ENCODE results near the gene FOXG1. TPM values are rescaled to one million over a fixed set of nuclear protein-coding genes. Genes with fewer than 3 reads are reported as not detected.

The FOXG1 gene
- not detected for total RNA-seq
- not detected for polyA plus RNA-seq

- H3K9me3 Mint-ChIP-seq: peaks cover 0 to 23% (median 0%) of the 10 kb centered on the region in 7 donors
- H3K9me3 ChIP-seq (ENCODE audit: control insufficient read depth in 2 of 2, low read length in 2 of 2): peaks cover 0 to 2% of the 10 kb centered on the region in 2 experiments
- DNase-seq (no peak), ATAC-seq (ENCODE audit: low read depth in 2 of 2) (no peak)
- H3K4me3 ChIP-seq (ENCODE audit: low read depth, low read length): no peak within 1 kb of the TSS
- H3K36me3 ChIP-seq (ENCODE audit: control insufficient read depth, insufficient read depth, low read length): no peaks in the 10 kb centered on the region
- H3K27ac ChIP-seq (ENCODE audit: insufficient read depth, low read length, poor library complexity, severe bottlenecking): no peak within 1 kb of the TSS
- no peak within 1 kb of the TSS for H3K27ac Mint-ChIP-seq
- H3K27me3 Mint-ChIP-seq: peaks cover 61% of the 10 kb centered on the region
- H3K36me3 Mint-ChIP-seq: no peaks in the 10 kb centered on the region
- H3K27me3 ChIP-seq (ENCODE audit: control insufficient read depth, insufficient read depth, low read length): peaks cover 5% of the 10 kb centered on the region
- H3K4me1 ChIP-seq (ENCODE audit: control insufficient read depth, insufficient read depth, low read length, poor library complexity, severe bottlenecking): peaks cover 5% of the 10 kb centered on the region
- peak within 1 kb of the TSS in 2 of 4 donors; percentile 59 to 65 for H3K4me3 Mint-ChIP-seq
- H3K4me1 Mint-ChIP-seq: peaks cover 0 to 16% (median 3%) of the 10 kb centered on the region in 4 donors
Observed at GRCh38 chr14:28766469-28766955, at the start of gene FOXG1. Gene FOXG1, plus strand, starts transcription at chr14:28766787. Its CDS starts 493 bp downstream, at chr14:28767280.

GRCh38 chr14:28719130-28719529 is 47.5 kb upstream of the FOXG1 start:
- Histone ChIP-seq H3K4me3 (ENCODE audit: low read depth, low read length) (no peak overlapping the region), H3K4me1 (ENCODE audit: control insufficient read depth, insufficient read depth, low read length, poor library complexity, severe bottlenecking) (no peaks in the 10 kb centered on the region), H3K27me3 (ENCODE audit: control insufficient read depth, insufficient read depth, low read length) (no peaks in the 10 kb centered on the region), H3K9me3 (ENCODE audit: control insufficient read depth in 2 of 2, low read length in 2 of 2) (peaks cover 0 to 2% of the 10 kb centered on the region in 2 experiments), H3K36me3 (ENCODE audit: control insufficient read depth, insufficient read depth, low read length) (no peaks in the 10 kb centered on the region), H3K27ac (ENCODE audit: insufficient read depth, low read length, poor library complexity, severe bottlenecking) (no peak overlapping the region)
- no peaks in the 10 kb centered on the region for H3K36me3 Mint-ChIP-seq
- DNase-seq (no peak), ATAC-seq (ENCODE audit: low read depth in 2 of 2) (no peak)
- peaks cover 3 to 28% (median 10%) of the 10 kb centered on the region in 7 donors for H3K9me3 Mint-ChIP-seq
- no peak overlapping the region for H3K4me3 Mint-ChIP-seq
- no peaks in the 10 kb centered on the region for H3K4me1 Mint-ChIP-seq
- no peak overlapping the region for H3K27ac Mint-ChIP-seq
- no peaks in the 10 kb centered on the region for H3K27me3 Mint-ChIP-seq

- no peaks in the 10 kb centered on the region for H3K36me3 ChIP-seq (ENCODE audit: control insufficient read depth, insufficient read depth, low read length)
- peaks cover 0 to 7% (median 5%) of the 10 kb centered on the region in 7 donors for H3K9me3 Mint-ChIP-seq
- no peak overlapping the region for H3K27ac ChIP-seq (ENCODE audit: insufficient read depth, low read length, poor library complexity, severe bottlenecking)
- no peaks in the 10 kb centered on the region for H3K27me3 ChIP-seq (ENCODE audit: control insufficient read depth, insufficient read depth, low read length)
- no peaks in the 10 kb centered on the region for H3K4me1 Mint-ChIP-seq
- H3K9me3 ChIP-seq (ENCODE audit: control insufficient read depth in 2 of 2, low read length in 2 of 2): peaks cover 0 to 7% of the 10 kb centered on the region in 2 experiments
- H3K4me3 Mint-ChIP-seq: no peak overlapping the region
- DNase-seq (no peak), ATAC-seq (ENCODE audit: low read depth in 2 of 2) (no peak)
- no peaks in the 10 kb centered on the region for H3K36me3 Mint-ChIP-seq
- H3K4me1 ChIP-seq (ENCODE audit: control insufficient read depth, insufficient read depth, low read length, poor library complexity, severe bottlenecking): no peaks in the 10 kb centered on the region
- H3K27me3 Mint-ChIP-seq: no peaks in the 10 kb centered on the region
- H3K27ac Mint-ChIP-seq: no peak overlapping the region
- H3K4me3 ChIP-seq (ENCODE audit: low read depth, low read length): no peak overlapping the region
Observed at GRCh38 chr14:28731358-28731757, 35.2 kb upstream of the FOXG1 start.

GRCh38 chr14:28742171-28742846 is 24.3 kb upstream of the FOXG1 start:
- H3K4me3 Mint-ChIP-seq: no peak overlapping the region
- H3K4me1 Mint-ChIP-seq: no peaks in the 10 kb centered on the region
- H3K27me3 ChIP-seq (ENCODE audit: control insufficient read depth, insufficient read depth, low read length): no peaks in the 10 kb centered on the region
- no peak for ATAC-seq (ENCODE audit: low read depth in 2 of 2)
- peaks cover 0 to 4% of the 10 kb centered on the region in 2 experiments for H3K9me3 ChIP-seq (ENCODE audit: control insufficient read depth in 2 of 2, low read length in 2 of 2)
- peaks cover 0 to 21% (median 9%) of the 10 kb centered on the region in 7 donors for H3K9me3 Mint-ChIP-seq
- H3K36me3 ChIP-seq (ENCODE audit: control insufficient read depth, insufficient read depth, low read length): no peaks in the 10 kb centered on the region
- no peaks in the 10 kb centered on the region for H3K4me1 ChIP-seq (ENCODE audit: control insufficient read depth, insufficient read depth, low read length, poor library complexity, severe bottlenecking)
- no peak overlapping the region for H3K27ac Mint-ChIP-seq
- H3K36me3 Mint-ChIP-seq: no peaks in the 10 kb centered on the region
- no peak for DNase-seq
- no peak overlapping the region for H3K4me3 ChIP-seq (ENCODE audit: low read depth, low read length)
- no peak overlapping the region for H3K27ac ChIP-seq (ENCODE audit: insufficient read depth, low read length, poor library complexity, severe bottlenecking)
- no peaks in the 10 kb centered on the region for H3K27me3 Mint-ChIP-seq

- no peaks in the 10 kb centered on the region for H3K27me3 ChIP-seq (ENCODE audit: control insufficient read depth, insufficient read depth, low read length)
- H3K4me3 ChIP-seq (ENCODE audit: low read depth, low read length): no peak overlapping the region
- DNase-seq: no peak
- peaks cover 0 to 4% of the 10 kb centered on the region in 2 experiments for H3K9me3 ChIP-seq (ENCODE audit: control insufficient read depth in 2 of 2, low read length in 2 of 2)
- Mint-ChIP-seq H3K4me1 (no peaks in the 10 kb centered on the region), H3K27me3 (no peaks in the 10 kb centered on the region), H3K36me3 (no peaks in the 10 kb centered on the region), H3K27ac (no peak overlapping the region), H3K4me3 (no peak overlapping the region), H3K9me3 (peaks cover 0 to 19% (median 10%) of the 10 kb centered on the region in 7 donors)
- no peaks in the 10 kb centered on the region for H3K4me1 ChIP-seq (ENCODE audit: control insufficient read depth, insufficient read depth, low read length, poor library complexity, severe bottlenecking)
- no peak for ATAC-seq (ENCODE audit: low read depth in 2 of 2)
- H3K36me3 ChIP-seq (ENCODE audit: control insufficient read depth, insufficient read depth, low read length): no peaks in the 10 kb centered on the region
- H3K27ac ChIP-seq (ENCODE audit: insufficient read depth, low read length, poor library complexity, severe bottlenecking): no peak overlapping the region
Observed at GRCh38 chr14:28744126-28744525, 22.5 kb upstream of the FOXG1 start.

- Mint-ChIP-seq H3K4me3 (no peak overlapping the region), H3K27ac (no peak overlapping the region), H3K27me3 (no peaks in the 10 kb centered on the region), H3K36me3 (no peaks in the 10 kb centered on the region), H3K4me1 (no peaks in the 10 kb centered on the region), H3K9me3 (peaks cover 0 to 19% (median 10%) of the 10 kb centered on the region in 7 donors)
- ATAC-seq (ENCODE audit: low read depth in 2 of 2) (no peak), DNase-seq (no peak)
- H3K27me3 ChIP-seq (ENCODE audit: control insufficient read depth, insufficient read depth, low read length): no peaks in the 10 kb centered on the region
- no peaks in the 10 kb centered on the region for H3K4me1 ChIP-seq (ENCODE audit: control insufficient read depth, insufficient read depth, low read length, poor library complexity, severe bottlenecking)
- H3K27ac ChIP-seq (ENCODE audit: insufficient read depth, low read length, poor library complexity, severe bottlenecking): no peak overlapping the region
- H3K4me3 ChIP-seq (ENCODE audit: low read depth, low read length): no peak overlapping the region
- no peaks in the 10 kb centered on the region for H3K36me3 ChIP-seq (ENCODE audit: control insufficient read depth, insufficient read depth, low read length)
- peaks cover 0 to 4% of the 10 kb centered on the region in 2 experiments for H3K9me3 ChIP-seq (ENCODE audit: control insufficient read depth in 2 of 2, low read length in 2 of 2)
Observed at GRCh38 chr14:28745176-28745575, 21.4 kb upstream of the FOXG1 start.

GRCh38 chr14:28746247-28746646 is 20.3 kb upstream of the FOXG1 start:
- Histone ChIP-seq H3K36me3 (ENCODE audit: control insufficient read depth, insufficient read depth, low read length) (no peaks in the 10 kb centered on the region), H3K4me1 (ENCODE audit: control insufficient read depth, insufficient read depth, low read length, poor library complexity, severe bottlenecking) (no peaks in the 10 kb centered on the region), H3K27me3 (ENCODE audit: control insufficient read depth, insufficient read depth, low read length) (no peaks in the 10 kb centered on the region), H3K4me3 (ENCODE audit: low read depth, low read length) (no peak overlapping the region), H3K27ac (ENCODE audit: insufficient read depth, low read length, poor library complexity, severe bottlenecking) (no peak overlapping the region), H3K9me3 (ENCODE audit: control insufficient read depth in 2 of 2, low read length in 2 of 2) (peaks cover 0 to 4% of the 10 kb centered on the region in 2 experiments)
- peak overlapping the region in 1 of 3 donors; percentile 20 for H3K27ac Mint-ChIP-seq
- ATAC-seq (ENCODE audit: low read depth in 2 of 2) (no peak), DNase-seq (no peak)
- H3K4me3 Mint-ChIP-seq: no peak overlapping the region
- H3K9me3 Mint-ChIP-seq: peaks cover 0 to 17% (median 10%) of the 10 kb centered on the region in 7 donors
- H3K36me3 Mint-ChIP-seq: no peaks in the 10 kb centered on the region
- no peaks in the 10 kb centered on the region for H3K27me3 Mint-ChIP-seq
- H3K4me1 Mint-ChIP-seq: no peaks in the 10 kb centered on the region

Measured in CD4-positive, CD25-positive, alpha-beta regulatory T cell (primary cell).